Osteoblast (primary cell): ENCODE results near the gene CCL13. TPM values are rescaled to one million over a fixed set of nuclear protein-coding genes. Genes with fewer than 3 reads are reported as not detected.

Experiments
- DNase-seq: peaks from one replicate; pipeline ENCODE4 v3.0.0; 2011; ENCODE audit warnings: low spot score, mixed read lengths; ENCODE audit not compliant: insufficient read length; ENCODE audit errors: missing footprints
- H2AFZ ChIP-seq: 2 replicates; pipeline ENCODE4 v1.6.0; 2011; ENCODE audit warnings: mild to moderate bottlenecking, low read length
- H3K27ac ChIP-seq: 2 replicates; pipeline ENCODE4 v1.5.1; 2011; ENCODE audit warnings: mild to moderate bottlenecking, low read depth, low read length, moderate library complexity
- H3K27me3 ChIP-seq: 2 replicates; pipeline ENCODE4 v1.6.0; 2012; ENCODE audit warnings: mild to moderate bottlenecking, control low read depth, inconsistent platforms, low read length, moderate library complexity; ENCODE audit not compliant: insufficient read depth
- H3K36me3 ChIP-seq: 2 replicates; pipeline ENCODE4 v1.5.1; 2011; ENCODE audit warnings: mild to moderate bottlenecking, low read length, control low read depth, moderate library complexity; ENCODE audit not compliant: insufficient read depth
- H3K4me1 ChIP-seq: 2 replicates; pipeline ENCODE4 v1.5.1; 2011; ENCODE audit warnings: mild to moderate bottlenecking, low read length, control low read depth, moderate library complexity; ENCODE audit not compliant: insufficient read depth
- H3K4me2 ChIP-seq: 2 replicates; pipeline ENCODE4 v1.6.0; 2011; ENCODE audit warnings: mild to moderate bottlenecking, low read length; ENCODE audit not compliant: insufficient read depth
- H3K4me3 ChIP-seq: fragments of 200-600 bp; sonication (generic); 3 replicates; pipeline ENCODE4 v1.5.1; 2012; ENCODE audit warnings: mild to moderate bottlenecking, low read length, inconsistent platforms; ENCODE audit not compliant: insufficient read depth
- H3K79me2 ChIP-seq: 2 replicates; pipeline ENCODE4 v1.6.0; 2012; ENCODE audit warnings: mild to moderate bottlenecking, low read length, control low read depth, inconsistent platforms; ENCODE audit not compliant: insufficient read depth
- H3K9me3 ChIP-seq: 2 replicates; pipeline ENCODE4 v1.5.1; 2011; ENCODE audit warnings: low read depth, low read length, control low read depth
- H4K20me1 ChIP-seq: 2 replicates; pipeline ENCODE4 v1.6.0; 2012; ENCODE audit warnings: mild to moderate bottlenecking, low read length, control low read depth; ENCODE audit not compliant: insufficient read depth
- total RNA-seq: library from RNA; depleted of rRNA; stranded (reverse); fragments of >200 nt; gene quantifications from 2 replicates; pipeline ENCODE4 v1.2.3, GENCODE V29; 2012
- TF ChIP-seq, protein P1 (sequence below): IDR thresholded peaks from 2 replicates; pipeline ENCODE4 v1.5.1; 2011; ENCODE audit warnings: mild to moderate bottlenecking, low read depth, low read length, moderate library complexity; ENCODE audit errors: extremely low read depth

CCL13 gene
- total RNA-seq, 1 donor = 0.36 TPM

DNA sequence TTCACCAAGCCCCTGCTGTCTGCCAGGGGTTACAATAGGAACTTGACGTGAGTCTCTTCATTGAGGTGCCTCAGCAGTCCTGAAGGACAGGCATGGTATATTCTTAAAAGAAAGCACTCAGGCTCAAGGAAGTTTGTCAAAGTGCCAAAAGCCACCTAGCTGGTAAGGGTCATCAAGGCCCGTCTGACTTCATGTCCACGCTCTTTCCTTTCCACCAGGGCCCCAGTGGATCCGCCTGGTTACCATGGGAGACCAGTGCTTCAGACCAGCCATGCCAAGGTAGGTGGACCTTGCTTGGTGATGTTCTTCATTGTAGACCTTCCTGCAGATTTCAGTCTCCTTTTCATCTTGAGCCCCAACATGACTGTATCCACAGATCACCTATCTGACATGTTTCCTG lies 34.4 kb downstream of the CCL13 start:
- Histone ChIP-seq H2AFZ (no peak overlapping the region), H4K20me1 (no peaks in the 10 kb centered on the region), H3K27me3 (no peaks in the 10 kb centered on the region), H3K4me3 (no peak overlapping the region), H3K4me2 (no peak overlapping the region), H3K36me3 (no peaks in the 10 kb centered on the region), H3K9me3 (no peaks in the 10 kb centered on the region), H3K79me2 (no peaks in the 10 kb centered on the region), H3K27ac (no peak overlapping the region), H3K4me1 (peaks cover 8% of the 10 kb centered on the region)
- DNase-seq = no peak
- TF ChIP-seq, protein P1, sequence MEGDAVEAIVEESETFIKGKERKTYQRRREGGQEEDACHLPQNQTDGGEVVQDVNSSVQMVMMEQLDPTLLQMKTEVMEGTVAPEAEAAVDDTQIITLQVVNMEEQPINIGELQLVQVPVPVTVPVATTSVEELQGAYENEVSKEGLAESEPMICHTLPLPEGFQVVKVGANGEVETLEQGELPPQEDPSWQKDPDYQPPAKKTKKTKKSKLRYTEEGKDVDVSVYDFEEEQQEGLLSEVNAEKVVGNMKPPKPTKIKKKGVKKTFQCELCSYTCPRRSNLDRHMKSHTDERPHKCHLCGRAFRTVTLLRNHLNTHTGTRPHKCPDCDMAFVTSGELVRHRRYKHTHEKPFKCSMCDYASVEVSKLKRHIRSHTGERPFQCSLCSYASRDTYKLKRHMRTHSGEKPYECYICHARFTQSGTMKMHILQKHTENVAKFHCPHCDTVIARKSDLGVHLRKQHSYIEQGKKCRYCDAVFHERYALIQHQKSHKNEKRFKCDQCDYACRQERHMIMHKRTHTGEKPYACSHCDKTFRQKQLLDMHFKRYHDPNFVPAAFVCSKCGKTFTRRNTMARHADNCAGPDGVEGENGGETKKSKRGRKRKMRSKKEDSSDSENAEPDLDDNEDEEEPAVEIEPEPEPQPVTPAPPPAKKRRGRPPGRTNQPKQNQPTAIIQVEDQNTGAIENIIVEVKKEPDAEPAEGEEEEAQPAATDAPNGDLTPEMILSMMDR = no peak

DNA sequence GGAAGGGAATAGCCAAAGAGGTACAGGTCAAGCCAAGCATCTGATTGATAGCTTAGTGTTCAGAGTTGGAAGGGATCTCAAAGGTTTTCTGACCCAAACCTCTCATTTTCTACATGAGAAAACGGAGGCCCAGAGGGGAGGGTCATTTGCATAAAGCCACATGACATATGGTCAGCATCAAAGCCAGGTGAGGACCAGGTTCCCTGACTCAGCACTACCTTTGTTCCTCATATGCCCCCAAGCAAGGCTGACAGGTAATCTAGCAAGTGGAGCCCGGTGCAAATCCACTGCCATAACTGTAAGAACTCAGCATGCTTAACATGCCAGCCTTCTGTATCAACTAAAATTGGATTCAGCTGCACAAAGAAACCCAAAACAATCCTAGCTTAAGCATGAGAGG lies 35.0 kb downstream of the CCL13 start:
- no peaks in the 10 kb centered on the region for H4K20me1 ChIP-seq
- no peak overlapping the region for H3K4me2 ChIP-seq
- no peak overlapping the region for H3K4me3 ChIP-seq
- H3K79me2 ChIP-seq = no peaks in the 10 kb centered on the region
- H3K9me3 ChIP-seq = no peaks in the 10 kb centered on the region
- TF ChIP-seq, protein P1 = no peak
- H3K36me3 ChIP-seq = no peaks in the 10 kb centered on the region
- no peak for DNase-seq
- no peak overlapping the region for H3K27ac ChIP-seq
- H3K27me3 ChIP-seq = no peaks in the 10 kb centered on the region
- no peak overlapping the region for H2AFZ ChIP-seq
- peaks cover 8% of the 10 kb centered on the region for H3K4me1 ChIP-seq

DNA sequence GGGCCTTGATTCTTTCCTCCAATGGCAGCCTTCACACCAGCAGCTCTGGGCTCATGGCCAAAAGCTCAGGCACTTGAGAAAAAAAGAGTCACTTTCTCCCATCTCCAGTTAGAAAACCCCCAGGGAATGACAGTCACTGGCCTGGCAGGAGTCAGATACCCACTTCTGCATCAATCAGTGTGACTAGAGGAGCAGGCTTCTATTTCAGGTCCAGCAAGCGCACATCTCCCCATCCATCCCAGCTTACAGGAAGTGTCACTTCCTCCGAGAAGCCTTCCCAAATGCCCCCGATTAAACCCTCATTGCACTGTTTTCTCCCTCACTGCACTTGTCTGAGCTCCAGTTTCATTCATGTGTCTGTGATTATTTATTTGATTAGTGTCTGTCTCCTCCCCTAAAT lies 37.1 kb downstream of the CCL13 start:
- H3K9me3 ChIP-seq = no peaks in the 10 kb centered on the region
- H2AFZ ChIP-seq = no peak overlapping the region
- peaks cover 2% of the 10 kb centered on the region for H3K27me3 ChIP-seq
- no peak for DNase-seq
- H3K4me1 ChIP-seq = no peaks in the 10 kb centered on the region
- TF ChIP-seq, protein P1 = no peak
- no peaks in the 10 kb centered on the region for H4K20me1 ChIP-seq
- H3K36me3 ChIP-seq = no peaks in the 10 kb centered on the region
- H3K4me2 ChIP-seq = no peak overlapping the region
- no peaks in the 10 kb centered on the region for H3K79me2 ChIP-seq
- H3K4me3 ChIP-seq = no peak overlapping the region
- H3K27ac ChIP-seq = no peak overlapping the region

DNA sequence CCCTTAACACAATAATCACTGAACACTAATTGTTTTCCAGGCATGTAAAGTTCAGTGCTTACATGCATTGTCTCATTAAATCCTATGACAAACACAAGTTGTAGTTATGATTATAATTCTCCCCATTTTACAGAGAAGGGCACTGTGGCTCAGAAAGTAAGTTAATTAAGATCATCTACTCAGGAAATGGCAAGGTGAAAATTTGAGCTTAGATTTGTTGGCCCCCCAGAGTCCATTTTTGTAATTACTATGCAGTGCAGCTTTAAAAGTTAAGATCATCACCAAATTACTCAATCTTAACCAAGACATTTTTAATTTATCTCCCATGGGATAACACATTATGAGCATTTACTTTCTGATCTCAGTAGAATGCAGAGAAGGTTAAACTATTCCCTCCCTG lies 41.0 kb downstream of the CCL13 start:
- TF ChIP-seq, protein P1 = no peak
- no peak overlapping the region for H3K4me2 ChIP-seq
- H3K79me2 ChIP-seq = no peaks in the 10 kb centered on the region

More for the DNA sequence above, 41.0 kb downstream of the CCL13 start:
- H3K27me3 ChIP-seq = peaks cover 3% of the 10 kb centered on the region
- H3K4me1 ChIP-seq = no peaks in the 10 kb centered on the region
- H4K20me1 ChIP-seq = no peaks in the 10 kb centered on the region
- H3K36me3 ChIP-seq = no peaks in the 10 kb centered on the region
- H3K4me3 ChIP-seq = no peak overlapping the region
- no peak overlapping the region for H3K27ac ChIP-seq
- no peak for DNase-seq
- no peaks in the 10 kb centered on the region for H3K9me3 ChIP-seq
- H2AFZ ChIP-seq = no peak overlapping the region
